Activated CD4-positive, alpha-beta T cell treated with anti-CD3 and anti-CD28 coated beads for 4 hours (primary cell): ENCODE measurements around the gene PCF11.

ENCODE experiments used
- DNase-seq, 2 donors: peaks; one replicate each; pipeline ENCODE4 v3.0.0-alpha.2; 2020

PCF11 gene

GRCh38 chr11:83152264-83152663 is 4.7 kb upstream of the PCF11 start:
- DNase-seq: no peak

- no peak for DNase-seq
These were observed 3.2 kb upstream of the PCF11 start for GRCh38 chr11:83153764-83154163.

GRCh38 chr11:83156144-83156995 is 561 bp upstream of the PCF11 start:
- DNase-seq: peak; percentile 97 to 99

GRCh38 chr11:83157594-83158356 is 844 bp downstream of the PCF11 start:
- peak; percentile 35 to 46 for DNase-seq

GRCh38 chr11:83158357-83158786 is 1.4 kb downstream of the PCF11 start:
- no peak for DNase-seq

- DNase-seq: no peak
These were observed 2.3 kb downstream of the PCF11 start for GRCh38 chr11:83158965-83159901.

- no peak for DNase-seq
These were observed 3.3 kb downstream of the PCF11 start for GRCh38 chr11:83159902-83160865.

GRCh38 chr11:83161610-83162199 is 4.8 kb downstream of the PCF11 start:
- DNase-seq: no peak

- DNase-seq: no peak
These were observed 5.4 kb downstream of the PCF11 start for GRCh38 chr11:83162377-83162776.

GRCh38 chr11:83166193-83166866 is 9.4 kb downstream of the PCF11 start:
- DNase-seq: no peak

- no peak for DNase-seq
These were observed 11.8 kb downstream of the PCF11 start for GRCh38 chr11:83168756-83169155.

GRCh38 chr11:83170865-83171264 is 13.9 kb downstream of the PCF11 start:
- no peak for DNase-seq

GRCh38 chr11:83172551-83172950 is 15.6 kb downstream of the PCF11 start:
- DNase-seq: no peak

- no peak for DNase-seq
These were observed 17.1 kb downstream of the PCF11 start for GRCh38 chr11:83174008-83174407.

GRCh38 chr11:83175815-83176214 is 18.9 kb downstream of the PCF11 start:
- no peak for DNase-seq

- DNase-seq: no peak
These were observed 24.9 kb downstream of the PCF11 start for GRCh38 chr11:83181815-83182214.

- DNase-seq: no peak
These were observed 28.8 kb downstream of the PCF11 start for GRCh38 chr11:83185767-83186166.

GRCh38 chr11:83187465-83187864 is 30.5 kb downstream of the PCF11 start:
- DNase-seq: no peak

- DNase-seq: peak; percentile 16 to 25
These were observed 34.6 kb downstream of the PCF11 start for GRCh38 chr11:83191491-83191890.

- no peak for DNase-seq
These were observed 35.1 kb downstream of the PCF11 start for GRCh38 chr11:83191986-83192385.
